Peyer's patch (tissue), 4 donors: Measurements from ENCODE around the gene FGGY. TPM values are rescaled to one million over a fixed set of nuclear protein-coding genes. Genes with fewer than 3 reads are reported as not detected.

Experiments
- DNase-seq, 3 donors: peaks; one replicate each; pipeline ENCODE4 v3.0.0-alpha.2; 2017 to 2019
- H3K27ac ChIP-seq, 4 donors: fragments of 200-600 bp; sonication (generic); one replicate each; pipeline ENCODE4 v1.5.1; 2016 to 2019
- H3K27me3 ChIP-seq, 2 donors: fragments of 200-600 bp; sonication (generic); one replicate each; pipeline ENCODE4 v1.5.1; 2019
- H3K36me3 ChIP-seq, 3 donors: fragments of 200-600 bp; sonication (generic); one replicate each; pipeline ENCODE4 v1.5.1; 2016 to 2019
- H3K4me1 ChIP-seq, 4 donors: fragments of 200-600 bp; sonication (generic); one replicate each; pipeline ENCODE4 v1.5.1; 2016 to 2019
- H3K4me3 ChIP-seq, 4 donors: fragments of 200-600 bp; sonication (generic); 1 replicate in 3 of 4; 2 replicates in 1 of 4; pipeline ENCODE4 v1.5.1; 2016 to 2019; ENCODE audit warnings: mild to moderate bottlenecking in 1 of 4
- H3K9me3 ChIP-seq, 4 donors: fragments of 200-600 bp; sonication (generic); one replicate each; pipeline ENCODE4 v1.5.1; 2016 to 2019; ENCODE audit warnings: mild to moderate bottlenecking in 1 of 4
- POLR2A ChIP-seq, 2 donors: fragments of 450-650 bp; IDR thresholded peaks; one replicate each; pipeline ENCODE4 v1.5.1; 2017; ENCODE audit warnings: antibody characterized with exemption in 2 of 2, mild to moderate bottlenecking in 2 of 2, moderate library complexity in 2 of 2
- total RNA-seq, 4 donors: library from RNA; depleted of rRNA; stranded (reverse); fragments of >200 nt; gene quantifications; one replicate each; pipeline ENCODE4 v1.1.0, GENCODE V29; 2016
- TF ChIP-seq, protein P1 (sequence below), 6 experiments: fragments of 450-650 bp in 4 of 6; fragments of 200-600 bp in 2 of 6; sonication (generic) in 1 of 6; IDR thresholded peaks; one replicate each; pipeline ENCODE4 v1.5.1; 2017 to 2019; ENCODE audit warnings: antibody characterized with exemption in 6 of 6, mild to moderate bottlenecking in 3 of 6, moderate library complexity in 1 of 6

Gene FGGY
- total RNA-seq, 4 donors from 2014 or later, result 18.9 to 102 (median 33.6) TPM

DNA sequence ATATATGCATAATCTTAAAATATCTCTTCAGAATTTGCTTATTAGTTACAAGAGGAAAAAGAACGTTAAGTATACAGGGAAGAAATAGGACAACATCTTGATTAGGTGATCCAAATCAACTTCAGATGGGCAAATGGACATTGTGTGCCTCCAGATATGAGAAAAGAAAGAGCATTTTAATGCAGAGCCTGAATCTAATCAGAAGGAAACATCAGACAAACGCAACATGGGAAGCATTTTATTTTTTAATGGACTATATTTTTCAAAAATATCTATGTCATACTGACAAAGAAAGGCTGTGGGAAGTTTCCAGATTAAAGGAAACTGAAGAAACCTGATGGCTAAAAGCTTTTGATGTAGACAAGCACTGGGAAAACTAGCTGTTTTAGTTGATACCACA, 466.5 kb downstream of the FGGY start:
- H3K4me3 ChIP-seq, result no peak overlapping the region
- H3K27ac ChIP-seq, result no peak overlapping the region
- peaks cover 0 to 7% (median 0%) of the 10 kb centered on the region in 4 donors for H3K4me1 ChIP-seq
- TF ChIP-seq, protein P1, sequence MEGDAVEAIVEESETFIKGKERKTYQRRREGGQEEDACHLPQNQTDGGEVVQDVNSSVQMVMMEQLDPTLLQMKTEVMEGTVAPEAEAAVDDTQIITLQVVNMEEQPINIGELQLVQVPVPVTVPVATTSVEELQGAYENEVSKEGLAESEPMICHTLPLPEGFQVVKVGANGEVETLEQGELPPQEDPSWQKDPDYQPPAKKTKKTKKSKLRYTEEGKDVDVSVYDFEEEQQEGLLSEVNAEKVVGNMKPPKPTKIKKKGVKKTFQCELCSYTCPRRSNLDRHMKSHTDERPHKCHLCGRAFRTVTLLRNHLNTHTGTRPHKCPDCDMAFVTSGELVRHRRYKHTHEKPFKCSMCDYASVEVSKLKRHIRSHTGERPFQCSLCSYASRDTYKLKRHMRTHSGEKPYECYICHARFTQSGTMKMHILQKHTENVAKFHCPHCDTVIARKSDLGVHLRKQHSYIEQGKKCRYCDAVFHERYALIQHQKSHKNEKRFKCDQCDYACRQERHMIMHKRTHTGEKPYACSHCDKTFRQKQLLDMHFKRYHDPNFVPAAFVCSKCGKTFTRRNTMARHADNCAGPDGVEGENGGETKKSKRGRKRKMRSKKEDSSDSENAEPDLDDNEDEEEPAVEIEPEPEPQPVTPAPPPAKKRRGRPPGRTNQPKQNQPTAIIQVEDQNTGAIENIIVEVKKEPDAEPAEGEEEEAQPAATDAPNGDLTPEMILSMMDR (IDR thresholded peaks at IDR 0.05), result no peak
- TF ChIP-seq POLR2A (IDR thresholded peaks at IDR 0.05), result no peak
- H3K9me3 ChIP-seq, result no peaks in the 10 kb centered on the region
- H3K36me3 ChIP-seq, result no peaks in the 10 kb centered on the region
- no peaks in the 10 kb centered on the region for H3K27me3 ChIP-seq
- DNase-seq, result no peak

DNA sequence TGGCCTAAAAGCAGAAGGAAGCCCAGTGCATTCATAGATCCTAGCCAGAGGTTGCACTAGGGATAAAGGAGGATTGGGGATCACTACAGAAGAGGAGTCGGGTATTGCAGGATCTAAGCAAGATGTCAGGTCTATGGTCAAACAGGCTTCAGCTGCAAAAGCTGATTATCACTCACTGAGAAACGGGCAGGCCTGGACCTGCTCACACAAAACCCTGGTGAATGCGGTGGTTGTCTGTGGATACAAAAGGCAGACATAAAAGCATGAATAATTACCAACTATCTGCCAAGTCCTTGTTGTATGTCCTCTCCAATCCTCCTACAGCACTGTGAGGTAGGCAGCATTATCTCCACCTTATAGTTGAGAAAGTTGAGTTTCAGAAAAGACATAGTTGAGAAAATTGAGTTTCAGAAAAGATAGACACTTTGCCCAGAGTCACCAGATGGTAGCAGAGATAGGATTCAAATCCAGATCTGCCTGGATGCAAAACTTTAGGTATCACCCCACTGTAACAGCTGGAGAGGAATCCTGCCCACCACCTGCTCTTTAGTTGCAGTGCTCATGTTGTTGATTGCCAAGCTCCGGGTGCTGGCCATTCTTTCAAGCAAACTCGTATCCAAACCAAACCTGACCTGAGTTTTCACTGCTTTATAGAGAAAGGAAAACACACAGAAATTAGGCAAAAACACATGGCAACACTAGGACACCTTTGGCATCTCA, 468.3 kb downstream of the FGGY start:
- DNase-seq, result no peak
- Histone ChIP-seq H3K9me3 (no peaks in the 10 kb centered on the region), H3K36me3 (no peaks in the 10 kb centered on the region), H3K4me3 (no peak overlapping the region), H3K27me3 (no peaks in the 10 kb centered on the region), H3K4me1 (no peaks in the 10 kb centered on the region), H3K27ac (no peak overlapping the region)
- TF ChIP-seq POLR2A (IDR thresholded peaks at IDR 0.05), result no peak
- TF ChIP-seq, protein P1 (IDR thresholded peaks at IDR 0.05), result no peak

- TF ChIP-seq POLR2A (IDR thresholded peaks at IDR 0.05), result no peak
- TF ChIP-seq, protein P1 (IDR thresholded peaks at IDR 0.05), result no peak
- no peak for DNase-seq
- H3K9me3 ChIP-seq, result no peaks in the 10 kb centered on the region
Observed at GRCh38 chr1:59766227-59766855, 469.4 kb downstream of the FGGY start.

GRCh38 chr1:59767119-59767518, 470.2 kb downstream of the FGGY start:
- no peak for DNase-seq
- Histone ChIP-seq H3K27ac (no peak overlapping the region), H3K4me1 (no peaks in the 10 kb centered on the region), H3K4me3 (no peak overlapping the region), H3K27me3 (no peaks in the 10 kb centered on the region), H3K9me3 (no peaks in the 10 kb centered on the region), H3K36me3 (no peaks in the 10 kb centered on the region)
- TF ChIP-seq, protein P1 (IDR thresholded peaks at IDR 0.05), result no peak
- no peak for TF ChIP-seq POLR2A (IDR thresholded peaks at IDR 0.05)

More at GRCh38 chr1:59766227-59766855, 469.4 kb downstream of the FGGY start:
- H3K4me3 ChIP-seq, result no peak overlapping the region
- H3K27me3 ChIP-seq, result no peaks in the 10 kb centered on the region
- H3K27ac ChIP-seq, result no peak overlapping the region
- H3K36me3 ChIP-seq, result no peaks in the 10 kb centered on the region
- no peaks in the 10 kb centered on the region for H3K4me1 ChIP-seq

DNA sequence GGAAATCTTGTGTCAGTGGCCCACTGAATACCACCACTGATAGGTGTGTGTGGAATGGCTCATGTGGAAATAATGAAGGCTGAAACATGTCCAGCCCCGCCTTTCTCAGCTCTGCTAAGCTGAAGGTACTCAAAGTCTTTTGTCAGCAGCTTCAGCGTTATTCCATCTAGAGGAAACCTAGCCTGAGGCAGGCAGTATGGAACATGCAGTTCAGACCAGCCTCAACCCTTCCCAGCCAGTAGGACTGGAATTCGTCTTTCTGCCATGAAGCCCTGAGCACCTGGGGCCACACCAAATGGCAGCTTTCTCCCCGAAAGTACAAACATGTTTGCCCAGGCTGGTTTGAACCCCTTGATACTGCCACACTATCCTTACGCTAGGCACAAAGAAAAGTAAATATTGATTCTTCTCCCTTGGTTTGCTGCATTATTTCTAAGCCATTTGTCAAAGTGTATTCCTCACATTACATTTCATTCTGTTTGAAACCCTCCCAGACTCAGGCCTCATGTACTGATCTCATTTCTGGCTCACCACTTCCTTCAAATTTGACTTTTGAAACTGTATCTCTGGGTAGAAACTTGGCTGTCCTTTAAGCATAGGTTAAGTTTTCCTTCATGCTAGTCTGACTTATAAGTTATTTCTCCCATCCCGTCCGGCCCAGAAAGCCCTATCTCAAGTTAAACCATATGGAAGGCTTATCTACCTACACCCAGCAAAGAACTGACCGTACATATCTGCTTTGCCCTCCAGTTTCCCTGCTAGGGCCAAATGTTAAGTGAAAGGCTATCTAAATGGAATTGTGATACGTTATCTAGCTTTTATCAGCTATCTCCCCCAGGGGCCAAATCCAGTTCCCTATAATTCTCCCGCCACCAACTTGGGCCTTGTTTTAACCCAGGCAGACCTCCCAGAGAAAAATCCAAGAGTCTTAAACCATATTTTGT, 472.2 kb downstream of the FGGY start:
- H3K27me3 ChIP-seq, result no peaks in the 10 kb centered on the region
- no peak for DNase-seq
- no peaks in the 10 kb centered on the region for H3K36me3 ChIP-seq
- H3K27ac ChIP-seq, result no peak overlapping the region
- TF ChIP-seq POLR2A (IDR thresholded peaks at IDR 0.05), result no peak
- TF ChIP-seq, protein P1 (IDR thresholded peaks at IDR 0.05), result no peak
- H3K9me3 ChIP-seq, result no peaks in the 10 kb centered on the region
- H3K4me3 ChIP-seq, result no peak overlapping the region
- no peaks in the 10 kb centered on the region for H3K4me1 ChIP-seq
